ENCODE measurements around the gene LRIG1.

Gene LRIG1

GRCh38 chr3:66504850-66505641 is 4.2 kb upstream of the LRIG1 start:
- no peak for DNase-seq

GRCh38 chr3:66502981-66503380 is 2.2 kb upstream of the LRIG1 start:
- no peak for DNase-seq

- no peak for DNase-seq
Measured at GRCh38 chr3:66502245-66502874, 1.5 kb upstream of the LRIG1 start.

- no peak for DNase-seq
Measured at GRCh38 chr3:66501483-66502244, 842 bp upstream of the LRIG1 start.

GRCh38 chr3:66499881-66500575 is 794 bp downstream of the LRIG1 start:
- peak; percentile 67 to 69 for DNase-seq

GRCh38 chr3:66498687-66499621 is 1.9 kb downstream of the LRIG1 start:
- DNase-seq, result no peak

- DNase-seq, result no peak
Measured at GRCh38 chr3:66497985-66498671, 2.7 kb downstream of the LRIG1 start.

- no peak for DNase-seq
Measured at GRCh38 chr3:66497288-66497984, 3.4 kb downstream of the LRIG1 start.

- DNase-seq, result no peak
Measured at GRCh38 chr3:66496746-66497145, 4.1 kb downstream of the LRIG1 start.

- no peak for DNase-seq
Measured at GRCh38 chr3:66496301-66496700, 4.5 kb downstream of the LRIG1 start.

GRCh38 chr3:66495668-66496045 is 5.2 kb downstream of the LRIG1 start:
- DNase-seq, result no peak

GRCh38 chr3:66494959-66495667 is 5.7 kb downstream of the LRIG1 start:
- no peak for DNase-seq

GRCh38 chr3:66493458-66494099 is 7.2 kb downstream of the LRIG1 start:
- DNase-seq, result no peak

- no peak for DNase-seq
Measured at GRCh38 chr3:66492672-66493071, 8.2 kb downstream of the LRIG1 start.

- DNase-seq, result no peak
Measured at GRCh38 chr3:66492071-66492470, 8.8 kb downstream of the LRIG1 start.

- DNase-seq, result no peak
Measured at GRCh38 chr3:66490984-66491383, 9.8 kb downstream of the LRIG1 start.

- DNase-seq, result no peak
Measured at GRCh38 chr3:66490214-66490613, 10.6 kb downstream of the LRIG1 start.

GRCh38 chr3:66489581-66489980 is 11.2 kb downstream of the LRIG1 start:
- peak in 1 of 2 experiments; percentile 50 for DNase-seq

GRCh38 chr3:66489115-66489514 is 11.7 kb downstream of the LRIG1 start:
- no peak for DNase-seq

GRCh38 chr3:66488492-66488891 is 12.3 kb downstream of the LRIG1 start:
- DNase-seq, result no peak
